ENCODE data around the gene CRADD. TPM values are rescaled to one million over a fixed set of nuclear protein-coding genes. Genes with fewer than 3 reads are reported as not detected.
A peak's percentile ranks its signal among the peaks of the same experiment; 100 is the strongest.

CRADD gene
- total RNA-seq, 2 donors from 2014 or later = 56.1 to 94.8 TPM

- Histone ChIP-seq H3K36me3 (no peaks in the 10 kb centered on the region), H3K9me3 (no peaks in the 10 kb centered on the region), H3K27ac (no peak overlapping the region), H3K27me3 (no peaks in the 10 kb centered on the region), H3K4me1 (peaks cover 0 to 87% of the 10 kb centered on the region in 2 donors), H3K4me3 (no peak overlapping the region)
- DNase-seq (ENCODE audit: low spot score) = no peak
- TF ChIP-seq, protein P1, sequence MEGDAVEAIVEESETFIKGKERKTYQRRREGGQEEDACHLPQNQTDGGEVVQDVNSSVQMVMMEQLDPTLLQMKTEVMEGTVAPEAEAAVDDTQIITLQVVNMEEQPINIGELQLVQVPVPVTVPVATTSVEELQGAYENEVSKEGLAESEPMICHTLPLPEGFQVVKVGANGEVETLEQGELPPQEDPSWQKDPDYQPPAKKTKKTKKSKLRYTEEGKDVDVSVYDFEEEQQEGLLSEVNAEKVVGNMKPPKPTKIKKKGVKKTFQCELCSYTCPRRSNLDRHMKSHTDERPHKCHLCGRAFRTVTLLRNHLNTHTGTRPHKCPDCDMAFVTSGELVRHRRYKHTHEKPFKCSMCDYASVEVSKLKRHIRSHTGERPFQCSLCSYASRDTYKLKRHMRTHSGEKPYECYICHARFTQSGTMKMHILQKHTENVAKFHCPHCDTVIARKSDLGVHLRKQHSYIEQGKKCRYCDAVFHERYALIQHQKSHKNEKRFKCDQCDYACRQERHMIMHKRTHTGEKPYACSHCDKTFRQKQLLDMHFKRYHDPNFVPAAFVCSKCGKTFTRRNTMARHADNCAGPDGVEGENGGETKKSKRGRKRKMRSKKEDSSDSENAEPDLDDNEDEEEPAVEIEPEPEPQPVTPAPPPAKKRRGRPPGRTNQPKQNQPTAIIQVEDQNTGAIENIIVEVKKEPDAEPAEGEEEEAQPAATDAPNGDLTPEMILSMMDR (IDR thresholded peaks at IDR 0.05) = no peak
These were observed 25.6 kb downstream of the CRADD start for GRCh38 chr12:93702707-93703315.

DNA sequence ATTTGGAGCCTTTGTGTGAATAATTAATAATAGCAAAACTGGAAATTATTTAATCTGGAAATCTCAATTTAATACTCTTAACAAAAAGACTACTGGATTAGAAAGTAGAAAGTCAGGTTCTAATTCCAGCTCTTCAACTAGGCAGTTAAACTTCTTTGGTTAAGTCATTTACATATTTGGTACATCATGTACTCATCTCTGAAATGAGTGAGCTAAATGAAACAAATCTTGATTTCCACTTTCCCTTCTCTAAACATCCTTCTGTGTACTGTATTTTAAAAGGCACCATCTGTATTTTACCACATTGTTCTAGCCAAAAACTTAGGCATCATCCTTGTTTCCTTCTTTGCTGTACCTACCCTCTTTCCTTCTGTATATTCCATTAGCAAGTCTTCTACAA lies 26.9 kb downstream of the CRADD start:
- no peak for DNase-seq (ENCODE audit: low spot score)
- Histone ChIP-seq H3K36me3 (no peaks in the 10 kb centered on the region), H3K27me3 (no peaks in the 10 kb centered on the region), H3K27ac (peak overlapping the region in 1 of 2 donors; percentile 51), H3K4me1 (peaks cover 0 to 74% of the 10 kb centered on the region in 2 donors), H3K4me3 (no peak overlapping the region), H3K9me3 (peaks cover 0 to 8% of the 10 kb centered on the region in 2 donors)
- TF ChIP-seq, protein P1 (IDR thresholded peaks at IDR 0.05) = no peak

DNA sequence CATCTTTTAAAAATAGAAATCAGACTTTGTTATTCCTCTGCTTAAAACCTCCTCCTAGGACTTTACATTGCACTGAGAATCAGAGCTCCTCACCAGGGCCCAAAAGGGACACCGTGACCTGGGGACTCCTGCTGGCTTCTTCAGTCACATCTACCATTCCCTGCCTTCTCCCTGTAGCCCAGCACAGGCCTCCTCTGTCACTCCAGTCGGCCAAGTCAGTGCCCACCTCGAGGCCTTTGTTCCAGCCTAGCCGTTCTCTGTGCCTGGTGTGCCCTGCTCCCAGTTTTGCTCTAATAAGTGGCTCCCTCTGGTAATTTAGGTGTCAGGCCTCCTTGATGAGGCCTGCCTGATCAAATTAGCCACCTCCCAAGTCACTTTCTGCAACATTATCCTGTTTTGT lies 27.4 kb downstream of the CRADD start:
- Histone ChIP-seq H3K27me3 (no peaks in the 10 kb centered on the region), H3K36me3 (no peaks in the 10 kb centered on the region), H3K4me3 (no peak overlapping the region), H3K27ac (peak overlapping the region in 1 of 2 donors; percentile 51), H3K9me3 (peaks cover 0 to 13% of the 10 kb centered on the region in 2 donors), H3K4me1 (peaks cover 0 to 69% of the 10 kb centered on the region in 2 donors)
- DNase-seq (ENCODE audit: low spot score) = no peak
- TF ChIP-seq, protein P1 (IDR thresholded peaks at IDR 0.05) = no peak

GRCh38 chr12:93705237-93705636 lies 28.1 kb downstream of the CRADD start:
- Histone ChIP-seq H3K4me1 (peaks cover 0 to 63% of the 10 kb centered on the region in 2 donors), H3K27me3 (no peaks in the 10 kb centered on the region), H3K4me3 (no peak overlapping the region), H3K36me3 (no peaks in the 10 kb centered on the region), H3K9me3 (peaks cover 0 to 18% of the 10 kb centered on the region in 2 donors), H3K27ac (no peak overlapping the region)
- TF ChIP-seq, protein P1 (IDR thresholded peaks at IDR 0.05) = no peak
- DNase-seq (ENCODE audit: low spot score) = no peak

GRCh38 chr12:93706387-93706786 lies 29.2 kb downstream of the CRADD start:
- TF ChIP-seq, protein P1 (IDR thresholded peaks at IDR 0.05) = no peak
- Histone ChIP-seq H3K36me3 (no peaks in the 10 kb centered on the region), H3K27ac (peak overlapping the region in 1 of 2 donors; percentile 36), H3K27me3 (no peaks in the 10 kb centered on the region), H3K9me3 (peaks cover 0 to 18% of the 10 kb centered on the region in 2 donors), H3K4me3 (no peak overlapping the region), H3K4me1 (peaks cover 0 to 56% of the 10 kb centered on the region in 2 donors)
- DNase-seq (ENCODE audit: low spot score) = no peak

DNA sequence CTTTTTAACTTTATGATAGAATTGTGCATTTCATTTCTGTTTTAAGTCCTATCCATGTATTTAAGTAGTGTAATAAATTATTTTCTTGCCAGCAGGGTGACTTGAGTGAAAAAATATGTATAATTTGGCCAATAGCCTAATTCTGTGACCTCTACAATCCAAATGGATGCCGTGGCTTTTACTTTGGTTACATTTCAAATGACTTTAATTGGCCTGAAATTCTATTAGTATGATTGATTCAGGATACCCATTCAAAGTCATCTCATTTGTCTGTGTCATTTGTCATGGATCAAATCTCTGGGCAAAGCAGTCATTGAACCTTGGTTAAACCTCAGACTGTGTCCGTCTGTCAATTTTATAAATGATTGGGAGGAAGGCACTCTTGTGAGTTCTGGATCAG lies 29.6 kb downstream of the CRADD start:
- Histone ChIP-seq H3K36me3 (no peaks in the 10 kb centered on the region), H3K4me3 (no peak overlapping the region), H3K4me1 (peaks cover 0 to 52% of the 10 kb centered on the region in 2 donors), H3K27me3 (no peaks in the 10 kb centered on the region), H3K27ac (peak overlapping the region in 1 of 2 donors; percentile 36), H3K9me3 (peaks cover 0 to 18% of the 10 kb centered on the region in 2 donors)
- DNase-seq (ENCODE audit: low spot score) = no peak
- TF ChIP-seq, protein P1 (IDR thresholded peaks at IDR 0.05) = no peak
